ENCODE data around the gene RNFT2. TPM values are rescaled to one million over a fixed set of nuclear protein-coding genes. Genes with fewer than 3 reads are reported as not detected.

Gene RNFT2
- total RNA-seq, 1 donor from 2014 or later = 0.66 TPM

DNA sequence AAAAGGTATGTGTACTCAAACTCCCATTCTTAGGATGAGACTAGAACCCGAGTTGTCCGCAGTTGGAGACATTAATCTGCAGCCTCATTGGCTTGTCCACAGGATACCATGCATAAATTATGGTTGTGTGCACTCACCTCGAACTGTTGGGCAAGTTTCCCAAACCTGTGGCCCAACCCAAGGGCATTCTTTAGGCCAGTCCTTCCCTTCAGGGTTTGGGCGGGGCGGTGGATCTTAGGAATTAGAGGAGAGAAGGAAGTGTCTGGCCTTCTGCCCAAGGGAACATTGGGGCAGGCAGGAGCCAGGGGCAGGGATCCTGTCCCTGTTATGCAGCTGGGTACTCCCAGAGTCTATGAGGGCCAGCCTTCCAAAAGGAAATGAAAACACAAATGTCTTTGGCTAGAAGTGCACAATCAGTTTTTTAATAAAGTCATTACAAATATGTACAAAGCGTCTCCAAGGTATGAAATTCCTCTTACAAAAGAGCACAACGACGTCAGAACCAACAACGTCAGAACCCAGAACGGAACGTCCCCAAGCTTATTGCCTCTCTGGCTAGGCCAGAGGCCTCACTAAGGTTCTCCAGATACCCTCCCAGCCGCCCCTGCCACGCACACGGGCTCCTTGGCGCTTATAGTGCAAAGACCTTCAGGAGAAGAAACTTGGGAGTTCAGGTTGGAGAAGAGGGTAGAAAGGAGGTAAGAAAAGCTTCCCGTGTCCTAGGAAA, 117.8 kb downstream of the RNFT2 start:
- intact Hi-C loops (cut with micrococcal nuclease) = no loop called here
- no peaks in the 10 kb centered on the region for H3K36me3 ChIP-seq
- H3K4me3 ChIP-seq = no peak overlapping the region
- TF ChIP-seq, protein P1, sequence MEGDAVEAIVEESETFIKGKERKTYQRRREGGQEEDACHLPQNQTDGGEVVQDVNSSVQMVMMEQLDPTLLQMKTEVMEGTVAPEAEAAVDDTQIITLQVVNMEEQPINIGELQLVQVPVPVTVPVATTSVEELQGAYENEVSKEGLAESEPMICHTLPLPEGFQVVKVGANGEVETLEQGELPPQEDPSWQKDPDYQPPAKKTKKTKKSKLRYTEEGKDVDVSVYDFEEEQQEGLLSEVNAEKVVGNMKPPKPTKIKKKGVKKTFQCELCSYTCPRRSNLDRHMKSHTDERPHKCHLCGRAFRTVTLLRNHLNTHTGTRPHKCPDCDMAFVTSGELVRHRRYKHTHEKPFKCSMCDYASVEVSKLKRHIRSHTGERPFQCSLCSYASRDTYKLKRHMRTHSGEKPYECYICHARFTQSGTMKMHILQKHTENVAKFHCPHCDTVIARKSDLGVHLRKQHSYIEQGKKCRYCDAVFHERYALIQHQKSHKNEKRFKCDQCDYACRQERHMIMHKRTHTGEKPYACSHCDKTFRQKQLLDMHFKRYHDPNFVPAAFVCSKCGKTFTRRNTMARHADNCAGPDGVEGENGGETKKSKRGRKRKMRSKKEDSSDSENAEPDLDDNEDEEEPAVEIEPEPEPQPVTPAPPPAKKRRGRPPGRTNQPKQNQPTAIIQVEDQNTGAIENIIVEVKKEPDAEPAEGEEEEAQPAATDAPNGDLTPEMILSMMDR (IDR thresholded peaks at IDR 0.05; ENCODE audit: borderline replicate concordance) = no peak
- no peaks in the 10 kb centered on the region for H3K9me3 ChIP-seq (replicated peaks)
- H3K4me1 ChIP-seq = peaks cover 9% of the 10 kb centered on the region
- H3K27me3 ChIP-seq (ENCODE audit: low read depth) = peaks cover 58% of the 10 kb centered on the region
- no peak for DNase-seq
- H3K27ac ChIP-seq (replicated peaks) = no peak overlapping the region

DNA sequence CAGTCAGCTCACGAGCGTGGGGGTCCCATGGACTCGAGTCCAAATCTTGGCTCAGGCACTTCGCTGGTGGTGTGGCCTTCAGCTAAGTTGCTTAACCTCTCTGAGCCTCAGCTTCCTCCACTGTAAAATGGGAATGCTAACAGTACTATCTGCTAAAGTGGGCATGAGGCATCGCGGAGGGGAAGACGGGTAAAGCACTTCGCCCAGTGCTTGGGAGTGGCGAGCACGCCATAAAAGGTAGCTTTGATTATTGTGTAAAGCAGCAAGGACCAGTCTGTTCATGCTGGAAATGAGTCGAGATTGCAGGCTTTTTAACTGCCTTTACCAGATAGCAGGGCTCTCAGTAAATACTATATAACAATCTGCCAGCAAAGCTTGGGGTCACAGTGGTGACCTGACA, 118.6 kb downstream of the RNFT2 start:
- Histone ChIP-seq H3K9me3 (replicated peaks) (no peaks in the 10 kb centered on the region), H3K4me1 (peaks cover 12% of the 10 kb centered on the region), H3K27me3 (ENCODE audit: low read depth) (peaks cover 58% of the 10 kb centered on the region), H3K36me3 (no peaks in the 10 kb centered on the region), H3K4me3 (no peak overlapping the region), H3K27ac (replicated peaks) (no peak overlapping the region)
- TF ChIP-seq, protein P1 (IDR thresholded peaks at IDR 0.05; ENCODE audit: borderline replicate concordance) = no peak
- DNase-seq = no peak
- intact Hi-C loops (cut with micrococcal nuclease) = no loop called here

DNA sequence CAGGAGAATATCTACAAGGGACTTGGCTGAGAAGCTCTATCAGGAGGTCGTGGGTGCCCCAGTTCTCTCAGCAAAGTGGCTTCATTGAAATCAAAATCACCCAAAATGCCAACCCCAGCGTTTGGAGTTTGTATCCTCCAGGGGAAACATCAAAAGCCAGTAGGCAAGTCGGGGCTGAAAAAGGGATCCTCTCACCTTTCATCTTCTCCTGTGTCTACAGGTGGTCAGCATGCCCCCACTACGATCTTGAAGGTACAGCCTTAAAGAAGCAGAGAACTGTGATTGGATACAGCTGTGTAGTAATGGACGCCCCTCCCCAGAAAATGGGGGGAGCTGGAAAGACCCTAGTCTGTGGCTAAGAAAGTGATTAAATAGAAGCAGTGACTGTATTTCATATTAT, 121.0 kb downstream of the RNFT2 start:
- no peak for DNase-seq
- H3K4me3 ChIP-seq = no peak overlapping the region
- TF ChIP-seq, protein P1 (IDR thresholded peaks at IDR 0.05; ENCODE audit: borderline replicate concordance) = no peak
- no peaks in the 10 kb centered on the region for H3K36me3 ChIP-seq
- peaks cover 12% of the 10 kb centered on the region for H3K4me1 ChIP-seq
- H3K27me3 ChIP-seq (ENCODE audit: low read depth) = peaks cover 45% of the 10 kb centered on the region
- intact Hi-C loops (cut with micrococcal nuclease) = no loop called here
- H3K27ac ChIP-seq (replicated peaks) = no peak overlapping the region
- no peaks in the 10 kb centered on the region for H3K9me3 ChIP-seq (replicated peaks)

DNA sequence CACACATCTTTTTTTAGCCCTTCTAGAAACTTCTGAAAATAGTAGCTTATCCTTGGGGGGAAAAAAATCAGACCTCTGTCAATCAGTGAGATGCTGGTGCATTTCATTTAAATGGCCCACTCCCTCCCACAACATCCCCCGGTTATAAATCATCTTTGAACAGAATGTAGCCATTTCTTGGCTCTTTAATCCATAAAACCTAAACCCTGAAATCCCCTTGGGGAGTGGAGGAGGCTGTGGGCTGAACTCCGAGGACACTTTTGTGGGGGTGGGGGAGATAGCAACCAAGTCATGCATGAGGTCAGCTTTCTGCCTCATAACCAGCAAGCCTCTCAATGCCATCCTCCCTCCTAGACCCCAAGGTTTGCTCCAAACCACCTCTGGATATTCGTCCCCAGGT, 122.1 kb downstream of the RNFT2 start:
- TF ChIP-seq, protein P1 (IDR thresholded peaks at IDR 0.05; ENCODE audit: borderline replicate concordance) = no peak
- no peaks in the 10 kb centered on the region for H3K36me3 ChIP-seq
- peaks cover 12% of the 10 kb centered on the region for H3K4me1 ChIP-seq
- no peak for DNase-seq
- intact Hi-C loops (cut with micrococcal nuclease) = no loop called here
- peaks cover 44% of the 10 kb centered on the region for H3K27me3 ChIP-seq (ENCODE audit: low read depth)
- H3K4me3 ChIP-seq = peak overlapping the region; percentile 44
- no peak overlapping the region for H3K27ac ChIP-seq (replicated peaks)
- no peaks in the 10 kb centered on the region for H3K9me3 ChIP-seq (replicated peaks)

DNA sequence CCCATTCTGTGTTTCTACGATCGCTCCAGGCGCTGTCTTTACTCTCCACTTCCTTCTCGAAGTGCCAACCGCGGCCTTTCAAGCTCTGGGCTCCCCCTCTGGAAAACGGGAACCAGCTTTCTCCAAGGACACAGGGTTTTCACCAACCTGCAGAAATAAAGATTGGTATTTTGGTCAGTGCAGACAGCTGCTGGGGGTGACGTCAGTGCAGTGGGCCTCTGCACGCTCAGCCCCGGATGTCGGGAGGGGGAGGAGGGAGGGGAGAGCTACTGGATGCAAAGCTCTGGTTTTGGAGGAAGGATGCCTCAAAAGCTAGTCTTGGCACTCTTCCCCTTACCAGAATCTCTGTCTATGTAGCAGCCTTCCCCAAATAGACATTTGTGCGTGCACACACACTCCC, 123.2 kb downstream of the RNFT2 start:
- Histone ChIP-seq H3K4me3 (peak overlapping the region; percentile 10), H3K9me3 (replicated peaks) (no peaks in the 10 kb centered on the region), H3K27me3 (ENCODE audit: low read depth) (peaks cover 39% of the 10 kb centered on the region), H3K27ac (replicated peaks) (no peak overlapping the region), H3K36me3 (no peaks in the 10 kb centered on the region), H3K4me1 (peaks cover 12% of the 10 kb centered on the region)
- TF ChIP-seq, protein P1 (IDR thresholded peaks at IDR 0.05; ENCODE audit: borderline replicate concordance) = no peak
- intact Hi-C loops (cut with micrococcal nuclease) = no loop called here
- DNase-seq = peak; percentile 52
